HG03378 (cell line): ENCODE measurements around the gene ASXL2.
"Not testable (repeated sequence)": the region's sequence is repeated elsewhere in the genome, so short reads cannot be mapped to it uniquely, and the experiment has no call there.

Source experiments
- ATAC-seq: cut with Tn5 transposase; IDR thresholded peaks from one replicate; pipeline ENCODE4 v1.9.1; 2021; ENCODE audit warnings: mild to moderate bottlenecking, moderate library complexity; ENCODE audit not compliant: unreplicated experiment

ASXL2 gene

DNA sequence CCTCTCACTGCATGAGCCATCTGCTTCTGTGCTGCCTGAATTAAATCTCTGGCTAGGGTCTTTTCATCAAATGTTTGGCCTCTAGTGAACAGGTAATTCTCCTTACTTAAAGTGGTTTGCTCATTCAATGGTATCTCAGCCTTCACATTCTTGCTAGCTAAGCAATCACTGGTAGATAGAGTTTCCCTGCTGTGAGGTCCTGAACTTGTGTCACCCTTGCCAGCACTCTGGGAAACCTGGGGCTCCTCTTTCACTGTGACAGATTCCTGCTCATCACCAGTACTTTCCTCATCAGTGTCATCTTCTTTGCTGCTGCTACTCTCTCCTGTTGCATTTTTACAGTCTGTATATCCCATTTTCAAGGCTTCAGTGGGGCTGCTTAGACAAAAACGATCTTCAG lies 135.8 kb downstream of the ASXL2 start:
- ATAC-seq, result no peak

DNA sequence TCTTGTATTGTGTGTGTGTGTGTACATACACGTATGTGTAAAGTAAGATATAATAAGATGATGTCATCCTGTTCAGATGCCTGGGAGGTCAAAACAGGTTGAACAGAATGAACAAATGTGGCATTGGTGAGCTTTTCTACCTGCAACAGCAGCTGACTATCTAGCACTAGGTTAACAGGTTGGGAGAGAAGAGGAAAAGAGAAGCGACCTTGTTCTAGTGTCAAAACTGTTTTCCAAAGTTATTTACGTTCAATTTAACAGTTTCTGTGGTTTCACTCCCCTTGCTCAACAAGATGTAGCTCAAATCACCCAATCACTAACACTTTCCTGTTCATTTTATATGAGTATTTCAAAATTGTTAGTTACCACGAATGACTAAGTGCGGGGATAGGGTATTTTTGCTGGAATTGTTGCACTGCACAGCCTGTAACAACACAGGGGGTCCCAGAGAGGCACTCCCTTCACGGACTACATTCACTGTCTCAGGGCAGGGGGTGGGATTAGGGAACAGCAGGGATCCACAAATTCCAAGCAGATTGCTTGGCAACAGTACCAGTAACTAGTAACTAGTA lies 137.4 kb downstream of the ASXL2 start:
- no peak for ATAC-seq

GRCh38 chr2:25738383-25739343 lies 139.6 kb downstream of the ASXL2 start:
- no peak for ATAC-seq

- ATAC-seq, result no peak
Measured at GRCh38 chr2:25736899-25737515, 141.3 kb downstream of the ASXL2 start.

- ATAC-seq, result no peak
Measured at GRCh38 chr2:25735835-25736234, 142.5 kb downstream of the ASXL2 start.

- ATAC-seq, result no peak
Measured at GRCh38 chr2:25728559-25728958, 149.7 kb downstream of the ASXL2 start.

- ATAC-seq, result no peak
Measured at GRCh38 chr2:25726522-25726921, 151.8 kb downstream of the ASXL2 start.

DNA sequence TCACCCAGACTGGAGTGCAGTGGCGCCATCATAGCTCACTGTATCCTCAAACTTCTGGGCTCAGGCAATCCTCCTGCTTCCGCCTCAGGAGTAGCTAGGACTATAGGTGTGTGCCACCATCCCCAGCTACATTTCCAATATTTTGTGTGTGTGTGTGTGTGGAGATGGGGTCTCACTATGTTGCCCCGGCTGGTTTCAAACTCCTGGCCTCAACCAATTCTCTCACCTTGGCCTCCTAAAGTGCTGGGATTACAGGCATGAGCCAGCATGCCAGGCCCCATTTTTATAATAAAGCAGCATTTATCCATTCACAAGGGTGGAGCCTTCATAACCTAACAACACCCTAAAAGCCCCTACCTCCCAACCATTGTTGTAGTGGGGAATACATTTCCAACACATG lies 152.4 kb downstream of the ASXL2 start:
- no peak for ATAC-seq

DNA sequence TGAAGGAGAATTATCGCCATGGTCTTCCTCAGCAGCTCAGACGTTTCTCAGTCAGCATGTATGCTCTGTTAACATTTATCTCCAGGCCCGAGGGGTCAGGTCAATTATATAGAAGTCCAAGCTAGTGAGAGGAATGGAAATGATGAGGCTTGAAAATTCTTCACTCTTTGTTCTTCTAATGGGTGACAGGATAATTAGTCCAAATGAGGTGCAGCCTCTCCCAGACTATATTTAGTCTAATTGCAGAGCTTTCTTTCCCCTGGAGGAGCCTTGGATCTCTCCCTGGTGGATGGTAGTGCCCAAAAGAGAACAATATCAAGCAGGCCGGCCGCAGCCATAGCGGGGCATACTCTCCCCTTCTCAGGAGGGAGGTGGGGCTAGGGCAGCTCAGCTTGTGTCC lies 153.5 kb downstream of the ASXL2 start:
- no peak for ATAC-seq

DNA sequence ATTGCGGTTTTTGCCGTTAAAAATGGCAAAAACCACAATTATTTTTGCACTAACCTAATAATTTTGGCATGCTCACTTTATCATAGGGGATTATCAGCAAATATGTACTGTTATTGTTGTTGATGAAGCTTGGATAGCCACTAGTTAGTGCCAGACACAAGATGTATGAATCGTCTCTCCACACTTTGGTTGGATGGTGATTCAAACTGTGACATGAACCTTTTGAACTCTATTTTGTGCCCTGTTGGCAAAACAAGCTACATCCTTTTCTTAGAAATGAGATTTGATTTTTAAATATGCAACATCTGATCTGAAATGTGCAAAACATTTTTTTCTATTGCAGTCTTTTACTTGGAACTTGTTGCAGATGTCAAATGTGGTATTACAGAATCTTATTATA lies 156.1 kb downstream of the ASXL2 start:
- no peak for ATAC-seq

DNA sequence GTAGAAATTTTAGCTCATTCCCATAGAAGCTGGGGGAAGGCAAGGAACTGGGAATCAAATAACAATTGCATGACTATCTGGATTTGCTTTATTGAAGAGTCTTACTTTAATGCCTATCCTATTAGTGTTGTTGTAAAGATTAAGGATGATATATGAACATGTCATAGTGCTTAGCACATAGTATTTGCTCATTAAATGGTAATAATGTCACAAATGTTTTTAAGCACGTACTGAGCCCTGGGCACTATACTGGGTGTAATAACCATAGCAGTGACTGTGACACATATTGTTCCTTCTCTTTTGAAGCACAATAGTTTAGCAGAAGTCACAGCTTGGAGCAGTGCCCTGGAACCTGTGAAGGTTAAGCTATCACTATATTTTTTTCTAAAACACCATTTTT lies 157.7 kb downstream of the ASXL2 start:
- ATAC-seq, result no peak

DNA sequence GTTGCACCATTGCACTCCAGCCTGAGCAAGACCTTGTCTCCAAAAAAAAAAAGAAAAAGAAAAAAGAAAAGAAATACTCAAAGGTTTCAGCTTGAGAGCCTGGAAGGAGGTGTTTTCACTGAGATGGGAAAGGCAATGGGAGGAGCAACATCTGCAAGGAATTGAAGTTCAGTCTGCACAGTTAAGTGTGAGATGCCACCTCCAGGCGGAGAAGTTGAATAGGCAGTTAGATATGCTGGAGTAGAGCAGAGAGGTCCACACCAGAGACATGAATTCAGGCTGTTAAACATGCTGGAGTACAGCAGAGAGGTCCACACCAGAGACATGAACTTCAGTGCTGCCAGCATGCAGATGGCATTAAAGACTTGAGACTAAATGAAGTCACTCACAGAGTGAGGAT lies 163.5 kb downstream of the ASXL2 start:
- ATAC-seq, result no peak

GRCh38 chr2:25712455-25712854 lies 165.8 kb downstream of the ASXL2 start:
- ATAC-seq, result no peak

GRCh38 chr2:25711675-25712354 lies 166.5 kb downstream of the ASXL2 start:
- ATAC-seq, result no peak

GRCh38 chr2:25710750-25711149 lies 167.5 kb downstream of the ASXL2 start:
- ATAC-seq, result no peak

GRCh38 chr2:25709349-25709748 lies 168.9 kb downstream of the ASXL2 start:
- ATAC-seq, result no peak

- no peak for ATAC-seq
Measured at GRCh38 chr2:25707927-25708590, 170.2 kb downstream of the ASXL2 start.

DNA sequence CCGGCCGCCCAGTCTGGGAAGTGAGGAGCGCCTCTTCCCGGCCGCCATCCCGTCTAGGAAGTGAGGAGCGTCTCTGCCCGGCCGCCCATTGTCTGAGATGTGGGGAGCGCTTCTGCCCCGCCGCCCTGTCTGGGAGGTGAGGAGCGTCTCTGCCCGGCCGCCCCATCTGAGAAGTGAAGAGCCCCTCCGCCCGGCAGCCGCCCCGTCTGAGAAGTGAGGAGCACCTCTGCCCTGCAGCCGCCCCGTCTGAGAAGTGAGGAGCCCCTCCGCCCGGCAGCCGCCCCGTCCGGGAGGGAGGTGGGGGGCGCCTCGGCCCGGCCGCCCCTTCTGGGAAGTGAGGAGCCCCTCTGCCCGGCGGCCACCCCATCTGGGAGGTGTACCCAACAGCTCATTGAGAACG lies 172.7 kb downstream of the ASXL2 start:
- not testable (repeated sequence) for ATAC-seq

DNA sequence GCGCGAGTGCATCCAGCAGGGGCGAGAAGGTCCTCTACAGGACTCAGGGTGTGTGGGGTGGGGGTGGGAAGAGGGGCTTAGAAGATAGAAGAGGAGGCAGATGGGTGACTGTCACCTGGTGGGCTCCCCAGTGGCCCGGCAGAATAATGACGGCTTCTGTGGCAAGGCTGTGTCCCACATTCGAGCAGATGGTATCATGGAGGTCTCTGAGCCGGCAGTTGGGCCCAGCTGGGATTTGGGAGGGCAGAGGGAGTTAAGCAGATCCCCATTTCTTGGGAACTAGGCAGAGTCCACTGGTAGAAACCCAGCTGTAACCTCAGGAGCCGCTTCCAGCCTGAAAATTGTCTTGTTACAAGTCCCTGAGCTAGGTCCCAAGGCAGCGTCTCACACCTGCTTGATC lies 176.5 kb downstream of the ASXL2 start:
- no peak for ATAC-seq

- no peak for ATAC-seq
Measured at GRCh38 chr2:25700221-25700660, 178.0 kb downstream of the ASXL2 start.

GRCh38 chr2:25699216-25699615 lies 179.1 kb downstream of the ASXL2 start:
- ATAC-seq, result no peak
